Gastroesophageal sphincter (tissue), 3 donors: ENCODE measurements around the gene KIF5A.

ENCODE experiments used
- CTCF ChIP-seq, 4 experiments: fragments of 200-600 bp in 2 of 4; fragments of 450-650 bp in 2 of 4; sonication (generic) in 1 of 4; IDR thresholded peaks; one replicate each; pipeline ENCODE4 v1.5.1; 2017 to 2019; ENCODE audit warnings: antibody characterized with exemption in 4 of 4, mild to moderate bottlenecking in 2 of 4, moderate library complexity in 2 of 4
- POLR2A ChIP-seq, 2 donors: fragments of 450-650 bp; IDR thresholded peaks; one replicate each; pipeline ENCODE4 v1.6.1; 2017; ENCODE audit warnings: antibody characterized with exemption in 2 of 2, mild to moderate bottlenecking in 2 of 2, moderate library complexity in 1 of 2

GRCh38 chr12:57518176-57518919, 31.5 kb upstream of the KIF5A start:
- TF ChIP-seq CTCF (IDR thresholded peaks at IDR 0.05), result no peak
- TF ChIP-seq POLR2A (IDR thresholded peaks at IDR 0.05), result no peak
